ENCODE data around the gene AFF2.

AFF2 gene

GRCh38 chrX:148926371-148926770 is 426.0 kb downstream of the AFF2 start:
- Mint-ChIP-seq H3K36me3 (no peaks in the 10 kb centered on the region), H3K27me3 (no peaks in the 10 kb centered on the region), H3K9me3 (no peaks in the 10 kb centered on the region), H3K27ac (no peak overlapping the region), H3K4me3 (no peak overlapping the region), H3K4me1 (no peaks in the 10 kb centered on the region)
- CTCF ChIA-PET: no interaction called here
- DNase-seq: no peak

DNA sequence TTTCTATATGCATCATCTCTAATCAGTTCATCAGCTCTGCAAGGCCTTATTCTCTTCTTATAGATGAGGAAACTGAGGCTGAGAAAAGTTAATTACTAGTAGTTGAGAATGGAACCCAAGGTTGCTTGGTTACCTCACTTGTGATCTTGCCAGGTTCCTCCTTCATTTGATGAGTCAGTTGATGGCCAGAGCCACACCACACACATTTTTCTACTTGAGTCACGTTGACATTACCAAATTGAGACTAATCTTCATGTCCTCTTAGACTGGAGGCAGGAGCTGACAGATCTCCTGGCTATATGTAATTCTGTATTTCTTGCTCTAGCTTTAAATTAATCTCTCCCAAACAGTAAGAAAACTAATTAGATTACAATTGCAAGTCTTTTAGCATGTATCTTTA is 428.4 kb downstream of the AFF2 start:
- CTCF ChIA-PET: no interaction called here
- Mint-ChIP-seq H3K4me3 (no peak overlapping the region), H3K27ac (no peak overlapping the region), H3K27me3 (no peaks in the 10 kb centered on the region), H3K36me3 (no peaks in the 10 kb centered on the region), H3K9me3 (no peaks in the 10 kb centered on the region), H3K4me1 (no peaks in the 10 kb centered on the region)
- no peak for DNase-seq

DNA sequence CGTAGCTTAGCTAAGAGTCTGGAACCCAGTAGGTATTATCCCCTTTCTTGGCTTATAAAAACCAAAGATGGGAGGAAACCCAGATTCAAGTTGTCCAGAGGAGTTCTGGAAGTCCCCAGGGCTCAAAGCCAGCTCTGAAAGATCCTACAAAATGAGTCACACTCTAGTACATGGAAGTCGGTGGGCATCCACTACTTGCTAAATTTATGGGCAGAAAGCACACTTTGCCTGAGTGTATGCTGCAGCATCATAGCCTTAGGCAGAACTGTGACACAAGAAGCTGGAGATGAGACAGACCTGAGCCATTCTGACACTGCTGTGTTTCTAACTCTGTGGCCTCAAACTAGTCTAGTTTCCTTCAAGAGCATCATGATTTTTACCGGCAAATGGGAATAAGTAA is 429.3 kb downstream of the AFF2 start:
- Mint-ChIP-seq H3K27ac (no peak overlapping the region), H3K4me3 (no peak overlapping the region), H3K36me3 (no peaks in the 10 kb centered on the region), H3K4me1 (no peaks in the 10 kb centered on the region), H3K9me3 (no peaks in the 10 kb centered on the region), H3K27me3 (no peaks in the 10 kb centered on the region)
- no peak for DNase-seq
- CTCF ChIA-PET: no interaction called here

- no peak for DNase-seq
- Mint-ChIP-seq H3K36me3 (no peaks in the 10 kb centered on the region), H3K27ac (no peak overlapping the region)
Observed at GRCh38 chrX:148930206-148930729, 429.9 kb downstream of the AFF2 start.

GRCh38 chrX:148933881-148934280 is 433.5 kb downstream of the AFF2 start:
- DNase-seq: no peak
- H3K36me3 Mint-ChIP-seq: no peaks in the 10 kb centered on the region
- H3K27ac Mint-ChIP-seq: no peak overlapping the region
- H3K4me3 Mint-ChIP-seq: no peak overlapping the region
- no peaks in the 10 kb centered on the region for H3K4me1 Mint-ChIP-seq
- CTCF ChIA-PET: no interaction called here
- H3K27me3 Mint-ChIP-seq: no peaks in the 10 kb centered on the region
- no peaks in the 10 kb centered on the region for H3K9me3 Mint-ChIP-seq

More at GRCh38 chrX:148930206-148930729, 429.9 kb downstream of the AFF2 start:
- CTCF ChIA-PET: no interaction called here
- Mint-ChIP-seq H3K4me3 (no peak overlapping the region), H3K9me3 (no peaks in the 10 kb centered on the region), H3K27me3 (no peaks in the 10 kb centered on the region), H3K4me1 (no peaks in the 10 kb centered on the region)

- H3K4me3 Mint-ChIP-seq: no peak overlapping the region
- no peaks in the 10 kb centered on the region for H3K27me3 Mint-ChIP-seq
- no peaks in the 10 kb centered on the region for H3K36me3 Mint-ChIP-seq
- CTCF ChIA-PET: no interaction called here
- H3K4me1 Mint-ChIP-seq: no peaks in the 10 kb centered on the region
- no peak for DNase-seq
- no peak overlapping the region for H3K27ac Mint-ChIP-seq
- H3K9me3 Mint-ChIP-seq: no peaks in the 10 kb centered on the region
Observed at GRCh38 chrX:148938348-148938747, 437.9 kb downstream of the AFF2 start.

DNA sequence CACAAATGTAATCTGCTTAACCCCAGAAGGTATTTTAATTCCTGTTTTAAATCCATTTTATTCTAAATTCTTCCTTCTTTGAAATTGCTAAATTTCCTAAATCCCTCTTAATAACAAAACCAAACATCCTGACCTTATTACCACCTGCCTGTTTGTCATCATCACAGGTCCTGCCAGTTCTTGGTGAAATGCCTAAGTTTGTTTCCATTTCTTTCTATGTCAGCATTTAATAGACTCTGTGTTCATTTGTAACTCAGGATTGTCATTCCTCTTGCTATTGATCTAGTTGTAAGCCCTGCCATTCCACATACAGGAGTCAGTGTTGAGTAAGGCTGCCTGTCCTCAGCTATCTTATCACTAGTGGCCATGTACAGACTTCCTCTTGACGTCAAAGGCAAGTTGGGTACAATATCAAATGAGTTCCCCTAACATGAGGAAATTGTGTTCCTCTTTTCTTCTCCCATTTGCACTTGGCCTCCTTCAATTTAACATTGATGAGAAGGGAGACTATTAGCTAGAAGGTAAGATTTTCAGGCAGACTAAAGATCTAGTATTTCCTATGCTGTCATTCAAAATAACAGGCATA is 440.1 kb downstream of the AFF2 start:
- Mint-ChIP-seq H3K27ac (no peak overlapping the region), H3K36me3 (no peaks in the 10 kb centered on the region), H3K27me3 (no peaks in the 10 kb centered on the region), H3K9me3 (no peaks in the 10 kb centered on the region), H3K4me3 (no peak overlapping the region), H3K4me1 (no peaks in the 10 kb centered on the region)
- CTCF ChIA-PET: no interaction called here
- no peak for DNase-seq

DNA sequence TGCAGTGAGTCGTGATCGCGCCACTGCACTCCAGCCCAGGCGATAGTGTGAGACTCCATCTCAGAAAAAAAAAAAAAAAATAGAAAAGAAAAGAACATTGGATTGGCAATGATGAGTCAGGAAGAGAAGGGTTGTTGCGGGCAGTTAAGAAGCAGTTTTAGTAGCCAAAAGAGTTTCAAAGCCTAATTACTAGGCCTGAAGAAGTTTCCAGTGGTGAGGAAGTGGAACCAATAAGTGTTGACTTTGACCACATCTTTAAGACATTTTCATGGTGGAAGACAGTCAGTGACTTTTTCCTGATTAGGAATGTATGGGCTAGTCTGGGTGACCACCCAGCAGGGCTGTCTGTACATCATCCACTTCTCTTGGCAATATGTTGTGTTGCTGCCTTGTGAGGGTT is 442.3 kb downstream of the AFF2 start:
- no peak overlapping the region for H3K4me3 Mint-ChIP-seq

DNA sequence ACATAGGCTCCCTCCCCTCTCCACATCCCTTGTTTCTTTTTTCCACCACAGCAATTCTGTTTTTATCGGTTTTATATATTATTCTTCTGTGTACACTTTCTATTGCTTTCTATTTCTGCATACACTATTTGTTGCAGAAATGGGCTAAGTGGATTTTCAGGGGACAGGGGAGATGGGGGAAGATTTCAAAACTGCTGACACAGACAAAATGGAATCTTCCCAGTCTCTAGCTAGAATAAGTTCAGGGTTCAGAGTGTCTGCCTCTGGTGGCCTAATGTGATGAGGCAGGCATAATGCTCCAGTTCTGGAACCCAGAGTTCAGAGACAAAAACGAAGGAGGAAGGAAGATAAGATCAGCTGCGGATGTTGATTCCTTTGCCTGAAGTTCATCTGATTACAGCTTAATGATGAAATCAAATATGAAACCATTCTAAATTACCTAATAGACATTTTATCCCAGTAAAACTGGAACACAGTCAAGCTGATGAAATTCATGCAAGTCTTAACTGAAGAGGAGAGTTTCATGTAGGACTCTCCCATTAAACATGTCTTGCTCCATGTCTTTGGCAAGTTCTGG is 447.1 kb downstream of the AFF2 start:
- no peaks in the 10 kb centered on the region for H3K27me3 Mint-ChIP-seq
- DNase-seq: no peak
- no peak overlapping the region for H3K27ac Mint-ChIP-seq
- no peaks in the 10 kb centered on the region for H3K4me1 Mint-ChIP-seq
- H3K36me3 Mint-ChIP-seq: no peaks in the 10 kb centered on the region
- H3K9me3 Mint-ChIP-seq: no peaks in the 10 kb centered on the region
- CTCF ChIA-PET: no interaction called here
- no peak overlapping the region for H3K4me3 Mint-ChIP-seq

More for the DNA sequence above, 442.3 kb downstream of the AFF2 start:
- DNase-seq: no peak
- H3K4me1 Mint-ChIP-seq: no peaks in the 10 kb centered on the region
- H3K9me3 Mint-ChIP-seq: no peaks in the 10 kb centered on the region
- H3K27me3 Mint-ChIP-seq: no peaks in the 10 kb centered on the region
- no peaks in the 10 kb centered on the region for H3K36me3 Mint-ChIP-seq
- CTCF ChIA-PET: no interaction called here
- H3K27ac Mint-ChIP-seq: no peak overlapping the region

DNA sequence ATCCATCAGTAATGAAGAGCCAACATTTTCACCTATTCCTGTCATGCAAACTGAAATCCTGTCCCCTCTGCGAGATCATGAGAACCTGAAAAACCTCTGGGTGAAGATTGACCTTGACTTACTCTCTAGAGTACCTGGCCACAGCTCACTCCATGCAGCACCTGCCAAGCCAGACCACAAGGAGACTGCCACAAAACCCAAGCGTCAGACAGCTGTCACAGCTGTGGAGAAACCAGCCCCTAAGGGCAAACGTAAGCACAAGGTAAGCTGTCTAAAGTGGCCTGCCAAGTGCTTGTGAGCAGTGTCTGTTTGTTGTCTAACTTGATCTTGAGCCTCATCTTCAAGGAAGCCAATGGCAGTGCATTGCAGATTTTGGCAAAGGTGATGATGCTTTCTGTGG is 455.9 kb downstream of the AFF2 start:
- no peaks in the 10 kb centered on the region for H3K36me3 Mint-ChIP-seq
- H3K4me3 Mint-ChIP-seq: no peak overlapping the region
- DNase-seq: no peak
- no peak overlapping the region for H3K27ac Mint-ChIP-seq
- no peaks in the 10 kb centered on the region for H3K27me3 Mint-ChIP-seq
- CTCF ChIA-PET: no interaction called here
- H3K9me3 Mint-ChIP-seq: no peaks in the 10 kb centered on the region
- H3K4me1 Mint-ChIP-seq: no peaks in the 10 kb centered on the region

DNA sequence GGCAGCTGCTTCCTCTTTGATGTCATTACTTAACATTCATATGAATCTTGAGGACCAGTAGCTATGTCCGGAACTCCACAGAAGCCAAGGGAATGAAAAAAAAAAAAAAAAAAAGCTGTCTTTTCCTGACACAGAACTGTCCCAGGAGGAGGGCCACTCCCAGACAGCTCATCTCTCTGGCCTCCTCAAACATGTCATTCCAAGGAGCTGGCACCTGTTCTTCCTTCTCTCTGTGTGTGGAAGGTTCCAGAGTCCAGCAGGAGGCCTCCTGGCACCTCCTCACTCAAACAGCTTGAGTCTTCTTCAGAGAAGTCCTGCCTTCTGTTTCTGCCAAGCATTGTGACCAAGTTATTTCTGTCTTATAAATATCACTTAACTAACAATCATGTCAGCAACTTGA is 458.5 kb downstream of the AFF2 start:
- no peak overlapping the region for H3K4me3 Mint-ChIP-seq
- DNase-seq: no peak
- H3K27ac Mint-ChIP-seq: no peak overlapping the region
- H3K4me1 Mint-ChIP-seq: no peaks in the 10 kb centered on the region
- no peaks in the 10 kb centered on the region for H3K9me3 Mint-ChIP-seq
- H3K36me3 Mint-ChIP-seq: no peaks in the 10 kb centered on the region
- CTCF ChIA-PET: no interaction called here
- H3K27me3 Mint-ChIP-seq: no peaks in the 10 kb centered on the region

DNA sequence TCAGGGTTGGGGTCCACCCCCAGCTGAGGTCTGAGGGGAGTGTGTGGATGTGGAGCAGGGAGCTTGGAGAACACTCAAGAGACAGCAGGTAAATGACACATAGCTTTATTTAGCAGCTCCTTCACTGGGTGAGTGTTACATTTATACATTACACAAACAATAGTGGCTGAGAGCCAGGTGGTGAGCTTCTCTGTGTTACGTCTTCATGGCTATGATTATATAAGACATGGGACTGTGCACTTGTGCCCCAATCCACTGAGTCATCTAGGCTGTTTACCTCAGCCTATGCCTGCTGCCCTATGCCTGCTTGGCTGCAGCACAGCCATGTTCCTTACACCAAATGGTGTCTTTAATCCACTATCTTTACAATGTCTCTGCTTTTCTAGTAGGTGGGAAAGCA is 459.6 kb downstream of the AFF2 start:
- no peaks in the 10 kb centered on the region for H3K4me1 Mint-ChIP-seq
- H3K27ac Mint-ChIP-seq: no peak overlapping the region
- H3K4me3 Mint-ChIP-seq: no peak overlapping the region
- H3K27me3 Mint-ChIP-seq: no peaks in the 10 kb centered on the region
- H3K36me3 Mint-ChIP-seq: no peaks in the 10 kb centered on the region
- DNase-seq: no peak
- CTCF ChIA-PET: no interaction called here
- H3K9me3 Mint-ChIP-seq: no peaks in the 10 kb centered on the region

DNA sequence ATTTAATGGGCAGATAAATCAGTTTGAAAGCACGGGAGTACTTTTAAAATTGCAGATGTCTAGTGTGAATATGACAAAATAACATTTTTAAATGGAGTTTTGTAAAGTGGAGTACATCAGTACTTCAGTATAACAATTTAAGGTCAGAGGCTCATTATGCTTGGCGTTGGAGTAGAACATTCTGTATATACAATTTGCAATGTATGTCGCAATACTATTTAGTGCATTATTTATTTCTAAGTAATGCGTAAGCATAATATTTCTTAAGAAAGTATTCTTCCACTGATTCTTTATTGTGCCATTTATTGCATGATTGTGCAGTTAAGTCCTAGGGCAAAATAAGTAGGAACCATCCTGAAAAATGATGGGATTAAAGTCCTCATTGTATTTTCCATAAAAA is 461.6 kb downstream of the AFF2 start:
- Mint-ChIP-seq H3K4me1 (no peaks in the 10 kb centered on the region), H3K36me3 (no peaks in the 10 kb centered on the region), H3K27me3 (no peaks in the 10 kb centered on the region), H3K9me3 (no peaks in the 10 kb centered on the region), H3K27ac (no peak overlapping the region), H3K4me3 (no peak overlapping the region)
- CTCF ChIA-PET: no interaction called here
- DNase-seq: no peak

- CTCF ChIA-PET: no interaction called here
- H3K4me1 Mint-ChIP-seq: no peaks in the 10 kb centered on the region
- H3K36me3 Mint-ChIP-seq: no peaks in the 10 kb centered on the region
Observed at GRCh38 chrX:148976571-148977400, 476.4 kb downstream of the AFF2 start.

GRCh38 chrX:148979786-148980185 is 479.4 kb downstream of the AFF2 start:
- Mint-ChIP-seq H3K27me3 (no peaks in the 10 kb centered on the region), H3K27ac (no peak overlapping the region)
- CTCF ChIA-PET: no interaction called here

More at GRCh38 chrX:148976571-148977400, 476.4 kb downstream of the AFF2 start:
- no peaks in the 10 kb centered on the region for H3K9me3 Mint-ChIP-seq
- no peaks in the 10 kb centered on the region for H3K27me3 Mint-ChIP-seq
- no peak overlapping the region for H3K4me3 Mint-ChIP-seq
- no peak overlapping the region for H3K27ac Mint-ChIP-seq
- no peak for DNase-seq

More at GRCh38 chrX:148979786-148980185, 479.4 kb downstream of the AFF2 start:
- Mint-ChIP-seq H3K4me3 (no peak overlapping the region), H3K4me1 (peaks cover 3% of the 10 kb centered on the region), H3K9me3 (no peaks in the 10 kb centered on the region), H3K36me3 (no peaks in the 10 kb centered on the region)
- DNase-seq: no peak

Data from activated naive CD4-positive, alpha-beta T cell treated with anti-CD3 and anti-CD28 coated beads, Interleukin-2, amount 10 ng/mL, durations not matched to agents 7 days and 5 days (primary cell).